IMR-90 (cell line): ENCODE results near the gene AMPD3. TPM values are rescaled to one million over a fixed set of nuclear protein-coding genes. Genes with fewer than 3 reads are reported as not detected.

ENCODE experiments used
- ATAC-seq: fragments of 200-7000 bp; cut with Tn5 transposase; 2 replicates; pipeline ENCODE4 v1.9.1; 2020; ENCODE audit warnings: low read depth, mild to moderate bottlenecking, moderate library complexity
- BruUV-seq: library from RNA; stranded (reverse); fragments of 400-500 nt; replicated peaks from 2 replicates; lab custom pipeline; 2021; lab: Mats Ljungman, UMichigan
- CTCF ChIA-PET: fragments of 300-600 bp; formaldehyde crosslinking; extraction: SDS; loops from one replicate; lab custom pipeline; 2021; ENCODE audit warnings: antibody characterized with exemption; lab: Yijun Ruan, JAX
- POLR2A ChIA-PET: fragments of 300-600 bp; sonication (Branson Sonifier 250); formaldehyde crosslinking; loops from one replicate; lab custom pipeline; 2022; ENCODE audit warnings: antibody characterized with exemption; ENCODE audit not compliant: unreplicated experiment; lab: Charles Lee
- DNase-seq: peaks from one replicate; pipeline ENCODE4 v3.0.0; 2013
- H2AFZ ChIP-seq: replicated peaks from 2 replicates; pipeline ENCODE3; 2013; ENCODE audit warnings: low read length, mild to moderate bottlenecking; ENCODE audit not compliant: poor library complexity
- H2AK5ac ChIP-seq: 2 replicates; pipeline ENCODE4 v1.6.1; 2013; ENCODE audit warnings: low read depth, low read length, inconsistent platforms
- H2AK9ac ChIP-seq: replicated peaks from 2 replicates; pipeline ENCODE3; 2013; ENCODE audit warnings: mild to moderate bottlenecking, low read depth, low read length, moderate library complexity; ENCODE audit not compliant: poor library complexity
- H2BK120ac ChIP-seq: 2 replicates; pipeline ENCODE4 v1.6.1; 2013; ENCODE audit warnings: low read depth, low read length, inconsistent platforms
- H2BK15ac ChIP-seq: 3 replicates; pipeline ENCODE4 v1.6.1; 2013; ENCODE audit warnings: low read depth, low read length, inconsistent platforms
- H2BK20ac ChIP-seq: 2 replicates; pipeline ENCODE4 v1.6.1; 2013; ENCODE audit warnings: low read depth, mild to moderate bottlenecking, inconsistent platforms, low read length, moderate library complexity
- H2BK5ac ChIP-seq: 2 replicates; pipeline ENCODE4 v1.6.1; 2013; ENCODE audit warnings: mild to moderate bottlenecking, low read depth, low read length, inconsistent platforms; ENCODE audit not compliant: poor library complexity, severe bottlenecking
- H3K14ac ChIP-seq: replicated peaks from 2 replicates; pipeline ENCODE4 v1.6.1; 2013; ENCODE audit warnings: low read depth, low read length, inconsistent platforms
- H3K18ac ChIP-seq: 2 replicates; pipeline ENCODE4 v1.6.1; 2013; ENCODE audit warnings: low read depth, low read length, control low read depth
- H3K23ac ChIP-seq: 2 replicates; pipeline ENCODE4 v1.6.1; 2013; ENCODE audit warnings: low read depth, low read length, inconsistent platforms
- H3K27ac ChIP-seq: 2 replicates; pipeline ENCODE4 v1.5.1; 2013; ENCODE audit warnings: mild to moderate bottlenecking, control low read depth, low read length; ENCODE audit not compliant: insufficient read depth
- H3K27me3 ChIP-seq: 2 replicates; pipeline ENCODE4 v1.6.1; 2013; ENCODE audit warnings: low read length; ENCODE audit not compliant: control insufficient read depth, insufficient read depth
- H3K36me3 ChIP-seq: 2 replicates; pipeline ENCODE4 v1.6.1; 2013; ENCODE audit warnings: low read length, mixed read lengths; ENCODE audit not compliant: control insufficient read depth, insufficient read depth
- H3K4ac ChIP-seq: 2 replicates; pipeline ENCODE4 v1.6.1; 2013; ENCODE audit warnings: low read depth, low read length, inconsistent platforms
- H3K4me1 ChIP-seq: 2 replicates; pipeline ENCODE4 v1.6.1; 2013; ENCODE audit warnings: low read length, mixed read lengths; ENCODE audit not compliant: control insufficient read depth, insufficient read depth
- H3K4me2 ChIP-seq: 2 replicates; pipeline ENCODE4 v1.6.1; 2013; ENCODE audit warnings: low read depth, mild to moderate bottlenecking, control low read depth, low read length, moderate library complexity
- H3K4me3 ChIP-seq: 2 replicates; pipeline ENCODE4 v1.5.1; 2013; ENCODE audit warnings: low read depth, mild to moderate bottlenecking, control low read depth, low read length, moderate library complexity; ENCODE audit not compliant: insufficient read depth
- H3K56ac ChIP-seq: 2 replicates; pipeline ENCODE4 v1.6.1; 2013; ENCODE audit warnings: low read length, inconsistent platforms; ENCODE audit not compliant: insufficient read depth; ENCODE audit errors: extremely low read depth
- H3K79me1 ChIP-seq, 2 experiments: 2 replicates each; pipeline ENCODE4 v1.6.1; 2013; ENCODE audit warnings: low read length in 2 of 2, inconsistent platforms in 1 of 2, low read depth in 1 of 2
- H3K9ac ChIP-seq: 2 replicates; pipeline ENCODE4 v1.6.1; 2013; ENCODE audit warnings: low read depth, low read length, control low read depth
- H3K9me1 ChIP-seq: 2 replicates; pipeline ENCODE4 v1.6.1; 2013; ENCODE audit warnings: low read length, inconsistent platforms; ENCODE audit not compliant: insufficient read depth
- H3K9me3 ChIP-seq: 2 replicates; pipeline ENCODE4 v1.6.1; 2013; ENCODE audit warnings: low read length; ENCODE audit not compliant: control insufficient read depth, insufficient read depth
- H4K20me1 ChIP-seq: 2 replicates; pipeline ENCODE4 v1.6.1; 2013; ENCODE audit warnings: low read length, inconsistent platforms; ENCODE audit not compliant: insufficient read depth
- H4K5ac ChIP-seq: 2 replicates; pipeline ENCODE4 v1.6.1; 2013; ENCODE audit warnings: mild to moderate bottlenecking, low read depth, low read length, control low read depth
- H4K8ac ChIP-seq, 2 experiments: 2 replicates each; pipeline ENCODE4 v1.6.1; 2013; ENCODE audit warnings: low read depth in 2 of 2, low read length in 2 of 2, control low read depth in 1 of 2, inconsistent platforms in 1 of 2
- H4K91ac ChIP-seq: 2 replicates; pipeline ENCODE4 v1.6.1; 2013; ENCODE audit warnings: low read depth, low read length, inconsistent platforms; ENCODE audit not compliant: insufficient read depth
- CEBPB ChIP-seq: IDR thresholded peaks from 2 replicates; pipeline ENCODE4 v1.6.1; 2012; ENCODE audit warnings: low read depth, low read length, improper control_type of control experiment
- FOS ChIP-seq: fragments of 150-350 bp; IDR thresholded peaks from 2 replicates; pipeline ENCODE4 v1.6.1; 2016; ENCODE audit warnings: low read depth, low read length
- NFE2L2 ChIP-seq: fragments of 150-350 bp; IDR thresholded peaks from 2 replicates; pipeline ENCODE4 v1.6.1; 2016; ENCODE audit warnings: low read depth, mild to moderate bottlenecking, low read length
- RCOR1 ChIP-seq: IDR thresholded peaks from 2 replicates; pipeline ENCODE4 v1.6.1; 2012; ENCODE audit warnings: mild to moderate bottlenecking, low read length, improper control_type of control experiment; ENCODE audit not compliant: insufficient replicate concordance
- RFX5 ChIP-seq: IDR thresholded peaks from 2 replicates; pipeline ENCODE4 v1.8.0; 2012; ENCODE audit warnings: low read depth, mild to moderate bottlenecking, low read length, moderate library complexity
- SMC3 ChIP-seq: fragments of 150-350 bp; IDR thresholded peaks from 2 replicates; pipeline ENCODE4 v1.6.1; 2016; ENCODE audit warnings: low read depth, mild to moderate bottlenecking, antibody characterized with exemption, low read length, moderate library complexity
- WGBS, 2 experiments: methylation state at CpG; one replicate each; pipeline versions ENCODE4 v1.1.5 to v1.1.7; 2013; ENCODE audit warnings: missing lambda C conversion rate in 2 of 2; ENCODE audit not compliant: insufficient read length in 1 of 2; ENCODE audit errors: extremely low coverage in 2 of 2; 5-methylcytosine and 5-hydroxymethylcytosine counted together
- dilution Hi-C: fragments of 300-500 bp; cut with HindIII; formaldehyde crosslinking; loops from one replicate; pipeline ENCODE4 v1.14.3; 2018; ENCODE audit warnings: low sequenced_read_pairs; ENCODE audit not compliant: unreplicated experiment
- in situ Hi-C: fragments of 300-500 bp; cut with MboI; formaldehyde crosslinking; loops from 3 replicates; pipeline ENCODE4 v1.14.3; 2019; ENCODE audit warnings: low sequenced_read_pairs, inconsistent platforms, mixed read lengths
- intact Hi-C: fragments of 100-400 bp; cut with micrococcal nuclease; formaldehyde crosslinking; loops from 2 replicates; pipeline ENCODE4 v1.10.0; 2022
- polyA plus RNA-seq, 3 experiments: library from polyadenylated mRNA; depleted of rRNA; stranded (reverse); fragments of >200 nt; gene quantifications; 2 replicates each; pipeline ENCODE4 v1.2.3, GENCODE V29; 2012; ENCODE audit warnings: low replicate concordance in 1 of 3
- total RNA-seq: library from RNA; depleted of rRNA; stranded (reverse); fragments of >200 nt; gene quantifications from 2 replicates; pipeline ENCODE4 v1.2.3, GENCODE V29; 2012

AMPD3 gene
- total and polyA plus RNA-seq, 2 of the 4 experiments (the other 2 are of a cell fraction), result 8.6 to 12.1 TPM

- CTCF ChIA-PET, result interaction anchor here (1.4 kb wide), 1 partner anchor 8 kb away, joined by 3 read pairs; no protein-coding TSS in a partner anchor
- no peak overlapping the region for H3K18ac ChIP-seq
- no peak overlapping the region for H3K14ac ChIP-seq
- H3K4me1 ChIP-seq, result peaks cover 1% of the 10 kb centered on the region; the same call in 1 of the 2 replicates
- H3K4me2 ChIP-seq, result no peak overlapping the region
- H2BK5ac ChIP-seq, result no peak overlapping the region
- no peaks in the 10 kb centered on the region for H4K20me1 ChIP-seq
- H3K27me3 ChIP-seq, result peaks cover 2% of the 10 kb centered on the region
- no peak overlapping the region for H4K5ac ChIP-seq
- no peak overlapping the region for H3K56ac ChIP-seq
- H3K4ac ChIP-seq, result no peak overlapping the region
- peaks cover 3% of the 10 kb centered on the region; the same call in 1 of the 2 replicates for H3K9me1 ChIP-seq
- H2BK120ac ChIP-seq, result no peak overlapping the region
- DNase-seq, result no peak
- H2BK20ac ChIP-seq, result no peak overlapping the region
- no peaks in the 10 kb centered on the region for H3K36me3 ChIP-seq
- no peak overlapping the region for H3K27ac ChIP-seq
- H3K4me3 ChIP-seq, result no peak overlapping the region
- H2BK15ac ChIP-seq, result no peak overlapping the region
- H2AK9ac ChIP-seq, result no peak overlapping the region
- no CpG with 5 or more reads among the region's 2 CpGs for WGBS, 2 experiments
- dilution Hi-C loops, result no loop called here
- no peaks in the 10 kb centered on the region for H3K79me1 ChIP-seq
- H4K91ac ChIP-seq, result no peak overlapping the region
- no peak overlapping the region for H2AK5ac ChIP-seq
- TF ChIP-seq CEBPB (no peak), NFE2L2 (no peak), RCOR1 (no peak), SMC3 (no peak), RFX5 (no peak), FOS (no peak)
- no peak overlapping the region for H3K23ac ChIP-seq
- ATAC-seq, result no peak
- H2AFZ ChIP-seq, result no peak overlapping the region
- H4K8ac ChIP-seq, result no peak overlapping the region
- no peak overlapping the region for H3K9ac ChIP-seq
- H3K9me3 ChIP-seq, result no peaks in the 10 kb centered on the region
- no TSS peak for BruUV-seq
- in situ Hi-C loops, result no loop called here
- POLR2A ChIA-PET, result no interaction called here
- intact Hi-C loops, result no loop called here
Measured at GRCh38 chr11:10447445-10447844, 7.6 kb upstream of the AMPD3 start.
